ENCODE results near the gene ANKRD10. TPM values are rescaled to one million over a fixed set of nuclear protein-coding genes. Genes with fewer than 3 reads are reported as not detected.

ANKRD10 gene
- total RNA-seq, 5 donors from 2014 or later (not counting 1 experiment from before 2014, with no cell fraction given) = 93.7 to 133 (median 104) TPM

- no peak for DNase-seq
Observed at GRCh38 chr13:110920038-110920437, 5.2 kb upstream of the ANKRD10 start.

GRCh38 chr13:110916301-110917142, 1.7 kb upstream of the ANKRD10 start:
- Histone ChIP-seq H3K4me3 (ENCODE audit: control insufficient read depth in 1 of 2, extremely low read depth in 1 of 2, low read length in 1 of 2) (no peak overlapping the region), H3K4me1 (ENCODE audit: control insufficient read depth in 1 of 2, extremely low read depth in 1 of 2, insufficient read depth in 2 of 2, low read length in 2 of 2) (peaks cover 23 to 24% of the 10 kb centered on the region in 2 experiments), H3K9me3 (no peaks in the 10 kb centered on the region), H3K36me3 (ENCODE audit: control insufficient read depth in 2 of 2, extremely low read depth in 1 of 2, insufficient read depth in 1 of 2, low read length in 1 of 2) (no peaks in the 10 kb centered on the region), H3K27ac (ENCODE audit: low read length) (peak overlapping the region; percentile 71), H3K27me3 (replicated peaks in 1 of 2; ENCODE audit: control insufficient read depth in 2 of 2, extremely low read depth in 1 of 2, insufficient read depth in 2 of 2, low read length in 1 of 2) (peaks cover 0 to 5% of the 10 kb centered on the region in 2 experiments)
- CTCF ChIA-PET = interaction anchor here in 1 of 2 donors (0.6 kb wide), 1 partner anchor 45 kb away, joined by 3 read pairs; no protein-coding TSS in a partner anchor
- H3K4me1 Mint-ChIP-seq = peaks cover 36 to 44% (median 38%) of the 10 kb centered on the region in 3 donors
- H3K36me3 Mint-ChIP-seq = no peaks in the 10 kb centered on the region
- peaks cover 2 to 3% of the 10 kb centered on the region in 2 donors for H3K27me3 Mint-ChIP-seq
- POLR2A ChIA-PET = no interaction called here
- H3K9me3 Mint-ChIP-seq = no peaks in the 10 kb centered on the region
- WGBS (ENCODE audit: insufficient coverage) = 100% methylated on average over 2 of the region's 9 CpGs
- peak overlapping the region; percentile 24 to 54 for H3K27ac Mint-ChIP-seq
- ATAC-seq (replicated peaks in 1 of 4) (no peak), DNase-seq (no peak)
- H3K4me3 Mint-ChIP-seq = peak overlapping the region; percentile 81 to 89 (median 85)

More at GRCh38 chr13:110920038-110920437, 5.2 kb upstream of the ANKRD10 start:
- Mint-ChIP-seq H3K4me1 (peaks cover 15 to 23% (median 18%) of the 10 kb centered on the region in 3 donors), H3K27ac (no peak overlapping the region), H3K9me3 (no peaks in the 10 kb centered on the region), H3K27me3 (peaks cover 29 to 32% of the 10 kb centered on the region in 2 donors), H3K4me3 (no peak overlapping the region), H3K36me3 (no peaks in the 10 kb centered on the region)
- Histone ChIP-seq H3K4me1 (ENCODE audit: control insufficient read depth in 1 of 2, extremely low read depth in 1 of 2, insufficient read depth in 2 of 2, low read length in 2 of 2) (peaks cover 7% of the 10 kb centered on the region in 2 experiments), H3K9me3 (no peaks in the 10 kb centered on the region), H3K27me3 (replicated peaks in 1 of 2; ENCODE audit: control insufficient read depth in 2 of 2, extremely low read depth in 1 of 2, insufficient read depth in 2 of 2, low read length in 1 of 2) (peaks cover 0 to 21% of the 10 kb centered on the region in 2 experiments), H3K36me3 (ENCODE audit: control insufficient read depth in 2 of 2, extremely low read depth in 1 of 2, insufficient read depth in 1 of 2, low read length in 1 of 2) (no peaks in the 10 kb centered on the region), H3K27ac (ENCODE audit: low read length) (no peak overlapping the region), H3K4me3 (ENCODE audit: control insufficient read depth in 1 of 2, extremely low read depth in 1 of 2, low read length in 1 of 2) (no peak overlapping the region)
- POLR2A ChIA-PET = no interaction called here
- CTCF ChIA-PET = no interaction called here
- no peak for ATAC-seq (replicated peaks in 1 of 4)
- 67% methylated on average over 1 of the region's 5 CpGs for WGBS (ENCODE audit: insufficient coverage)

- WGBS (ENCODE audit: insufficient coverage) = 0% methylated on average over 3 of the region's 12 CpGs
- Histone ChIP-seq H3K4me1 (ENCODE audit: control insufficient read depth in 1 of 2, extremely low read depth in 1 of 2, insufficient read depth in 2 of 2, low read length in 2 of 2) (peaks cover 23 to 24% of the 10 kb centered on the region in 2 experiments), H3K9me3 (no peaks in the 10 kb centered on the region), H3K4me3 (ENCODE audit: control insufficient read depth in 1 of 2, extremely low read depth in 1 of 2, low read length in 1 of 2) (peak overlapping the region; percentile 80 to 89), H3K27ac (ENCODE audit: low read length) (peak overlapping the region; percentile 71), H3K27me3 (replicated peaks in 1 of 2; ENCODE audit: control insufficient read depth in 2 of 2, extremely low read depth in 1 of 2, insufficient read depth in 2 of 2, low read length in 1 of 2) (no peaks in the 10 kb centered on the region), H3K36me3 (ENCODE audit: control insufficient read depth in 2 of 2, extremely low read depth in 1 of 2, insufficient read depth in 1 of 2, low read length in 1 of 2) (no peaks in the 10 kb centered on the region)
- DNase-seq (no peak), ATAC-seq (replicated peaks in 1 of 4) (no peak)
- Mint-ChIP-seq H3K27me3 (no peaks in the 10 kb centered on the region), H3K4me3 (peak overlapping the region; percentile 81 to 89 (median 85)), H3K27ac (peak overlapping the region; percentile 84 to 88), H3K9me3 (no peaks in the 10 kb centered on the region), H3K4me1 (peaks cover 36 to 44% (median 39%) of the 10 kb centered on the region in 3 donors), H3K36me3 (peaks cover under 1% of the 10 kb centered on the region)
- CTCF ChIA-PET = interaction anchor here in 1 of 2 donors (0.5 to 1.7 kb wide), 5 partner anchors 10 to 299 kb away, joined by 3 to 6 read pairs (median 3); no protein-coding TSS in a partner anchor
- POLR2A ChIA-PET = interaction anchor here in 1 of 2 donors (0.6 kb wide), 1 partner anchor 15 kb away, joined by 3 read pairs; no protein-coding TSS in a partner anchor
Observed at GRCh38 chr13:110915874-110916206, 971 bp upstream of the ANKRD10 start.

GRCh38 chr13:110914331-110915056, 375 bp downstream of the ANKRD10 start:
- ChIA-PET CTCF (interaction anchor here (0.7 to 1.7 kb wide), 6 partner anchors 14 to 1943 kb away, joined by 3 to 6 read pairs (median 3); no protein-coding TSS in a partner anchor), POLR2A (interaction anchor here in 1 of 2 donors (0.8 kb wide), 1 partner anchor 31 kb away, joined by 3 read pairs; no protein-coding TSS in a partner anchor)
- H3K27ac Mint-ChIP-seq = peak overlapping the region; percentile 86 to 88
- under 1% methylated on average over 103 of the region's 103 CpGs for WGBS (ENCODE audit: insufficient coverage)
- ATAC-seq (replicated peaks in 1 of 4) (peak; percentile 38 to 51 (median 42)), DNase-seq (peak; percentile 13 to 81 (median 58))
- Histone ChIP-seq H3K9me3 (no peaks in the 10 kb centered on the region), H3K4me3 (ENCODE audit: control insufficient read depth in 1 of 2, extremely low read depth in 1 of 2, low read length in 1 of 2) (peak overlapping the region; percentile 70 to 89), H3K36me3 (ENCODE audit: control insufficient read depth in 2 of 2, extremely low read depth in 1 of 2, insufficient read depth in 1 of 2, low read length in 1 of 2) (peaks cover 0 to 9% of the 10 kb centered on the region in 2 donors), H3K27me3 (replicated peaks in 1 of 2; ENCODE audit: control insufficient read depth in 2 of 2, extremely low read depth in 1 of 2, insufficient read depth in 2 of 2, low read length in 1 of 2) (no peaks in the 10 kb centered on the region), H3K27ac (ENCODE audit: low read length) (peak overlapping the region; percentile 74), H3K4me1 (ENCODE audit: control insufficient read depth in 1 of 2, extremely low read depth in 1 of 2, insufficient read depth in 2 of 2, low read length in 2 of 2) (peaks cover 23 to 26% of the 10 kb centered on the region in 2 experiments)
- peaks cover 46 to 51% (median 49%) of the 10 kb centered on the region in 3 donors for H3K4me1 Mint-ChIP-seq
- peak overlapping the region; percentile 89 to 92 (median 90) for H3K4me3 Mint-ChIP-seq
- no peaks in the 10 kb centered on the region for H3K9me3 Mint-ChIP-seq
- peaks cover 11% of the 10 kb centered on the region for H3K36me3 Mint-ChIP-seq
- no peaks in the 10 kb centered on the region for H3K27me3 Mint-ChIP-seq

GRCh38 chr13:110914081-110914330, 863 bp downstream of the ANKRD10 start:
- peak in 2 of 35 experiments; percentile 9 for DNase-seq
- POLR2A ChIA-PET = interaction anchor here in 1 of 2 donors (0.8 kb wide), 1 partner anchor 31 kb away, joined by 3 read pairs; no protein-coding TSS in a partner anchor
- Mint-ChIP-seq H3K9me3 (no peaks in the 10 kb centered on the region), H3K4me3 (peak overlapping the region; percentile 89 to 92 (median 90)), H3K27me3 (no peaks in the 10 kb centered on the region), H3K27ac (peak overlapping the region; percentile 89 to 91), H3K36me3 (peaks cover 16% of the 10 kb centered on the region), H3K4me1 (peaks cover 51 to 56% (median 54%) of the 10 kb centered on the region in 3 donors)
- CTCF ChIA-PET = interaction anchor here (0.7 to 0.9 kb wide), 2 partner anchors 9 to 1942 kb away, joined by 3 read pairs; no protein-coding TSS in a partner anchor
- H3K36me3 ChIP-seq (ENCODE audit: control insufficient read depth in 2 of 2, extremely low read depth in 1 of 2, insufficient read depth in 1 of 2, low read length in 1 of 2) = peaks cover 0 to 14% of the 10 kb centered on the region in 2 donors
- H3K4me3 ChIP-seq (ENCODE audit: control insufficient read depth in 1 of 2, extremely low read depth in 1 of 2, low read length in 1 of 2) = peak overlapping the region; percentile 70 to 89
- under 1% methylated on average over 27 of the region's 27 CpGs for WGBS (ENCODE audit: insufficient coverage)
- H3K9me3 ChIP-seq = no peaks in the 10 kb centered on the region
- ATAC-seq (replicated peaks in 1 of 4) = peak in 2 of 4 experiments; percentile 0 to 1
- H3K27me3 ChIP-seq (replicated peaks in 1 of 2; ENCODE audit: control insufficient read depth in 2 of 2, extremely low read depth in 1 of 2, insufficient read depth in 2 of 2, low read length in 1 of 2) = no peaks in the 10 kb centered on the region
- peak overlapping the region; percentile 37 for H3K27ac ChIP-seq (ENCODE audit: low read length)
- H3K4me1 ChIP-seq (ENCODE audit: control insufficient read depth in 1 of 2, extremely low read depth in 1 of 2, insufficient read depth in 2 of 2, low read length in 2 of 2) = peaks cover 23 to 26% of the 10 kb centered on the region in 2 experiments

All from T-cell (primary cell).